A673 (cell line): ENCODE results near the gene TTLL11. TPM values are rescaled to one million over a fixed set of nuclear protein-coding genes. Genes with fewer than 3 reads are reported as not detected.

Source experiments
- BruUV-seq: library from RNA; stranded (reverse); fragments of 400-500 nt; replicated peaks from 2 replicates; lab custom pipeline; 2021; lab: Mats Ljungman, UMichigan
- CTCF ChIA-PET: fragments of 300-600 bp; sonication (Branson Sonifier 250); formaldehyde crosslinking; loops from one replicate; lab custom pipeline; 2022; ENCODE audit warnings: antibody characterized with exemption; lab: Charles Lee
- POLR2A ChIA-PET: fragments of 300-600 bp; sonication (Branson Sonifier 250); formaldehyde crosslinking; loops from one replicate; lab custom pipeline; 2022; ENCODE audit warnings: antibody characterized with exemption; ENCODE audit not compliant: low non-redundant PET; lab: Charles Lee
- DNase-seq: peaks from one replicate; pipeline ENCODE4 v3.0.0-alpha.2; 2015; ENCODE audit warnings: low spot score
- H3K27ac ChIP-seq: fragments of 200-600 bp; sonication (generic); 2 replicates; pipeline ENCODE4 v1.5.1; 2016; ENCODE audit warnings: mixed run types, low read depth, mild to moderate bottlenecking, mixed read lengths, antibody characterized with exemption, low read length; ENCODE audit not compliant: poor library complexity, severe bottlenecking
- H3K27me3 ChIP-seq: fragments of 200-600 bp; sonication (generic); replicated peaks from 2 replicates; pipeline ENCODE4 v1.6.1; 2017; ENCODE audit warnings: mixed run types, low read depth, mild to moderate bottlenecking, mixed read lengths, antibody characterized with exemption, low read length; ENCODE audit not compliant: insufficient read depth, poor library complexity
- H3K36me3 ChIP-seq: fragments of 200-600 bp; sonication (generic); 2 replicates; pipeline ENCODE4 v1.6.1; 2016; ENCODE audit warnings: mixed run types, mild to moderate bottlenecking, mixed read lengths, antibody characterized with exemption, low read length; ENCODE audit not compliant: insufficient read depth, poor library complexity, severe bottlenecking
- H3K4me1 ChIP-seq: fragments of 200-600 bp; sonication (generic); 2 replicates; pipeline ENCODE4 v1.6.1; 2017; ENCODE audit warnings: mixed run types, mild to moderate bottlenecking, mixed read lengths, antibody characterized with exemption, low read length; ENCODE audit not compliant: insufficient read depth, poor library complexity, severe bottlenecking
- H3K4me3 ChIP-seq: fragments of 200-600 bp; sonication (generic); 2 replicates; pipeline ENCODE4 v1.5.1; 2016; ENCODE audit warnings: low read depth, mixed run types, mild to moderate bottlenecking, mixed read lengths, low read length; ENCODE audit not compliant: poor library complexity, severe bottlenecking
- H3K9me3 ChIP-seq: fragments of 200-600 bp; sonication (generic); 2 replicates; pipeline ENCODE4 v1.6.1; 2016; ENCODE audit warnings: mixed run types, low read depth, mild to moderate bottlenecking, mixed read lengths, antibody characterized with exemption, low read length; ENCODE audit not compliant: poor library complexity, severe bottlenecking
- CTCF ChIP-seq: fragments of 300-800, 200-600 bp; sonication (generic); conservative IDR thresholded peaks from 2 replicates; pipeline ENCODE4 v1.5.1; 2017; ENCODE audit warnings: low read depth, mild to moderate bottlenecking, antibody characterized with exemption, low read length, moderate library complexity, mixed read lengths
- EZH2 ChIP-seq: fragments of 200-600 bp; sonication (generic); IDR thresholded peaks from 2 replicates; pipeline ENCODE4 v1.6.1; 2017; ENCODE audit warnings: borderline replicate concordance, low read depth, mild to moderate bottlenecking, mixed read lengths, antibody characterized with exemption, low read length; ENCODE audit not compliant: poor library complexity, severe bottlenecking
- intact Hi-C: fragments of 100-400 bp; cut with micrococcal nuclease; formaldehyde crosslinking; loops from one replicate; pipeline ENCODE4 v1.10.0; 2022; ENCODE audit not compliant: unreplicated experiment
- total RNA-seq: library from RNA; stranded (reverse); gene quantifications from 2 replicates; pipeline ENCODE4 v1.2.3, GENCODE V29; 2021

The TTLL11 gene
- total RNA-seq, 1 experiment from 2014 or later: 3.0 TPM

DNA sequence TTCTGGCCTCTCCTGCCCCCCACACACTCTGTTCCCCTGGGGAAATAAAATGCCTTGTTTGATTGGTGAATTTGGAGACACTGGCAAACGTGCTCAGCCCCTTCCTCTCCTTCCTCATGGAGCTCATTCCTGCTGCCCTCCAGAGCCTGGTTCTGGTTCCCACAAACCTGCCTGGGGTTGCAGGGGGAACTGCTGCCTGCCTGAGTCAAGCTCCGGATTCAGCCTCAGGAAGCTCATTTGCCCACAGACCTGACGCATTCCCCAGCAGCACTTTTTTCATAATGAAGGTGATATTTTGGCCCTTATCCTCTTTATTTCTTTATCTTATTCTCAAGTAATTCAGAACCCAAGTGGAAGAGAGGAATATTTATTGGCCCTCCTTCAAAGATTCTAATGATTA lies 140.5 kb downstream of the TTLL11 start:
- H3K4me1 ChIP-seq: peaks cover 1% of the 10 kb centered on the region
- H3K27ac ChIP-seq: no peak overlapping the region
- no peak for TF ChIP-seq CTCF
- TF ChIP-seq EZH2: no peak
- intact Hi-C loops: no loop called here
- BruUV-seq: no TSS peak
- H3K9me3 ChIP-seq: no peaks in the 10 kb centered on the region
- POLR2A ChIA-PET: no interaction called here
- no peak overlapping the region for H3K4me3 ChIP-seq
- H3K27me3 ChIP-seq: no peaks in the 10 kb centered on the region
- no peak for DNase-seq
- no peaks in the 10 kb centered on the region for H3K36me3 ChIP-seq
- CTCF ChIA-PET: no interaction called here

- Histone ChIP-seq H3K27ac (no peak overlapping the region), H3K36me3 (no peaks in the 10 kb centered on the region), H3K4me1 (peaks cover 4% of the 10 kb centered on the region), H3K4me3 (no peak overlapping the region), H3K27me3 (no peaks in the 10 kb centered on the region), H3K9me3 (no peaks in the 10 kb centered on the region)
- POLR2A ChIA-PET: no interaction called here
- CTCF ChIA-PET: no interaction called here
- DNase-seq: no peak
- intact Hi-C loops: no loop called here
- no peak for TF ChIP-seq CTCF
- no peak for TF ChIP-seq EZH2
- BruUV-seq: no TSS peak
These were observed 142.2 kb downstream of the TTLL11 start for GRCh38 chr9:121950866-121951265.

DNA sequence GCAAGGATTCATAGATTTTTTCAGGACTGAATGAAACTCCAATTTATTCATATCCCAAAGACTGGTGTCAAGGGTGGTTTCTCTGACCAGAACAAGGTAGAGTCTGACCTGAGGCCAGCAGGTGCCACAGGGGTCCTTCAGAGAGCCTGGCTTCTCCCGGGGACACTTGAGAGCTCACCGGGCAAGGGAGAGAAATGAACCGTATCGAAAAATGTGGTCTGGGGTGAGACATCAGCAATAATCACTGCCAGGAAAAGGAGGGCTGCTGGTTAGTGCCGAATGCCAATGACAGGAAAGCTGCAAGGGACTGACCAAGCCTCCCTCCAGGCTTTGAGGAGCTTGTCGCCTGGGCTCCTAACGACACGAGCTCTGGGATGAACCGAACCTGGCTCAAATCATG lies 142.7 kb downstream of the TTLL11 start:
- POLR2A ChIA-PET: no interaction called here
- CTCF ChIA-PET: no interaction called here
- BruUV-seq: no TSS peak
- H3K27ac ChIP-seq: no peak overlapping the region
- no peaks in the 10 kb centered on the region for H3K27me3 ChIP-seq
- intact Hi-C loops: no loop called here
- no peaks in the 10 kb centered on the region for H3K36me3 ChIP-seq
- DNase-seq: no peak
- H3K4me3 ChIP-seq: no peak overlapping the region
- no peak for TF ChIP-seq EZH2
- TF ChIP-seq CTCF: no peak
- H3K4me1 ChIP-seq: peaks cover 4% of the 10 kb centered on the region
- H3K9me3 ChIP-seq: no peaks in the 10 kb centered on the region
